Tibial nerve (tissue), 4 donors: ENCODE data around the gene OR14A2. TPM values are rescaled to one million over a fixed set of nuclear protein-coding genes. Genes with fewer than 3 reads are reported as not detected.
"Not testable (repeated sequence)": the region's sequence is repeated elsewhere in the genome, so short reads cannot be mapped to it uniquely, and the experiment has no call there.

Experiments used
- DNase-seq, 2 donors: peaks; one replicate each; pipeline ENCODE4 v3.0.0-alpha.2; 2019; ENCODE audit warnings: low spot score in 2 of 2
- H3K27ac ChIP-seq, 4 donors: fragments of 200-600 bp; sonication (generic) in 3 of 4; one replicate each; pipeline ENCODE4 v1.5.1; 2017 to 2019; ENCODE audit warnings: mild to moderate bottlenecking in 1 of 4
- H3K27me3 ChIP-seq, 2 donors: fragments of 200-600 bp; sonication (generic) in 1 of 2; one replicate each; pipeline versions ENCODE4 v1.5.1 to v1.6.0; 2017 to 2019
- H3K36me3 ChIP-seq, 3 donors: fragments of 200-600 bp; sonication (generic); one replicate each; pipeline ENCODE4 v1.5.1; 2018 to 2019
- H3K4me1 ChIP-seq, 4 donors: fragments of 200-600 bp; sonication (generic) in 3 of 4; one replicate each; pipeline ENCODE4 v1.5.1; 2017 to 2019
- H3K4me3 ChIP-seq, 4 donors: fragments of 200-600 bp; sonication (generic) in 3 of 4; one replicate each; pipeline ENCODE4 v1.5.1; 2017 to 2019; ENCODE audit warnings: mild to moderate bottlenecking in 1 of 4, moderate library complexity in 1 of 4
- H3K9me3 ChIP-seq, 4 donors: fragments of 200-600 bp; sonication (generic) in 3 of 4; one replicate each; pipeline ENCODE4 v1.5.1; 2017 to 2019
- EP300 ChIP-seq, 2 donors: sonication (generic); formaldehyde crosslinking; IDR thresholded peaks; one replicate each; pipeline ENCODE4 v1.6.1; 2017; ENCODE audit warnings: antibody characterized with exemption in 2 of 2, mild to moderate bottlenecking in 1 of 2
- POLR2A ChIP-seq, 2 donors: fragments of 450-650 bp; IDR thresholded peaks; one replicate each; pipeline ENCODE4 v1.6.1; 2017; ENCODE audit warnings: antibody characterized with exemption in 2 of 2, mild to moderate bottlenecking in 2 of 2, moderate library complexity in 2 of 2
- WGBS, 2 donors: methylation state at CpG; one replicate each; pipeline ENCODE4 v1.1.5; 2018; 5-methylcytosine and 5-hydroxymethylcytosine counted together
- total RNA-seq, 4 donors: library from RNA; depleted of rRNA; stranded (reverse); fragments of >200 nt; gene quantifications; one replicate each; pipeline ENCODE4 v1.1.0, GENCODE V29; 2016
- TF ChIP-seq, protein P1 (sequence below), 5 experiments: fragments of 200-600 bp in 3 of 5; fragments of 450-650 bp in 2 of 5; sonication (generic) in 3 of 5; IDR thresholded peaks; one replicate each; pipeline ENCODE4 v1.5.1; 2016 to 2019; ENCODE audit warnings: antibody characterized with exemption in 5 of 5, mild to moderate bottlenecking in 3 of 5, moderate library complexity in 2 of 5

The OR14A2 gene
- total RNA-seq: not detected

DNA sequence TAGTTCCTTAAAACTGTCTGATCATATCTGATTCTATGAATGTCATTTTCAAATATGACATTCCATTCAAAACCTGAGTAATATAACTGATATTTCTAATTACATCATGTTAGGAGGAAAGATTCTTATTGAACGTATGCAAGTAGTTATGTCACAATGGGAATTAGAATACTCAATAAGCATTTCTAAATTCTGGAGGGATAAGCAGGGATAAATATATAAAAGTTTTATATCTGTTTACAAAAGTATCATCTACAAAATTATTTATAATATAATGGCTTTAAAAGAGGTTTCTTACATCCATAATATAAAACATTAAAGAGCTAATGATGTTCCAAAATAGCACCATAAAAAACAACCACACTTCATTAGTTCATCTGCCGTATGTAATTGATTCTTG lies at the start of gene OR14A2:
Gene OR14A2 (minus strand): TSS at position 101 of the 400 bp plus-strand sequence.
- DNase-seq: no peak

DNA sequence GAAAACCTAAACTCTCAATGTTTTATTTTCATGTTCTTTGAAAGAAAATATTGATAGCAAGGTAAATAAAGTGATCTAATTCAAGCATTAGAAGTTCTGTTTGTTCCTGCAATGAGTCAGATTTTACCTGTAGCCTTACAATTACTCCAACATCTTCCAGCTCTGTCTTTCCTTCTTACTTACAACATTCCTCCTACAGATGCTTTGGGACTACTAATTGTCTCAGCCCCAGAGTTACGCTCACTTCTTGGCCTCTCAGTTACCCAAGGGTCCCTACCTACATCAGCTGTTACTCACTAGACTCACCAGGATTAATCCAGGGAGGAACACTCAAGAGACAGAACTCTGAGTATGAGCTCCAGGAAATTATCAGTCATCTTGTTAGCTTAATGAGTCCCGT lies 49.6 kb upstream of the OR14A2 start:
- TF ChIP-seq POLR2A (IDR thresholded peaks at IDR 0.05): no peak
- no peak for TF ChIP-seq EP300 (IDR thresholded peaks at IDR 0.05)
- TF ChIP-seq, protein P1, sequence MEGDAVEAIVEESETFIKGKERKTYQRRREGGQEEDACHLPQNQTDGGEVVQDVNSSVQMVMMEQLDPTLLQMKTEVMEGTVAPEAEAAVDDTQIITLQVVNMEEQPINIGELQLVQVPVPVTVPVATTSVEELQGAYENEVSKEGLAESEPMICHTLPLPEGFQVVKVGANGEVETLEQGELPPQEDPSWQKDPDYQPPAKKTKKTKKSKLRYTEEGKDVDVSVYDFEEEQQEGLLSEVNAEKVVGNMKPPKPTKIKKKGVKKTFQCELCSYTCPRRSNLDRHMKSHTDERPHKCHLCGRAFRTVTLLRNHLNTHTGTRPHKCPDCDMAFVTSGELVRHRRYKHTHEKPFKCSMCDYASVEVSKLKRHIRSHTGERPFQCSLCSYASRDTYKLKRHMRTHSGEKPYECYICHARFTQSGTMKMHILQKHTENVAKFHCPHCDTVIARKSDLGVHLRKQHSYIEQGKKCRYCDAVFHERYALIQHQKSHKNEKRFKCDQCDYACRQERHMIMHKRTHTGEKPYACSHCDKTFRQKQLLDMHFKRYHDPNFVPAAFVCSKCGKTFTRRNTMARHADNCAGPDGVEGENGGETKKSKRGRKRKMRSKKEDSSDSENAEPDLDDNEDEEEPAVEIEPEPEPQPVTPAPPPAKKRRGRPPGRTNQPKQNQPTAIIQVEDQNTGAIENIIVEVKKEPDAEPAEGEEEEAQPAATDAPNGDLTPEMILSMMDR (IDR thresholded peaks at IDR 0.05): no peak
- 41 to 42% methylated on average over 2 of the region's 2 CpGs for WGBS, 2 donors
- no peak overlapping the region for H3K4me3 ChIP-seq
- no peaks in the 10 kb centered on the region for H3K27me3 ChIP-seq
- H3K27ac ChIP-seq: no peak overlapping the region
- no peaks in the 10 kb centered on the region for H3K36me3 ChIP-seq
- no peaks in the 10 kb centered on the region for H3K9me3 ChIP-seq
- no peaks in the 10 kb centered on the region for H3K4me1 ChIP-seq
- no peak for DNase-seq

More for the DNA sequence above, at the start of gene OR14A2:
- H3K4me3 ChIP-seq: no peak within 1 kb of the TSS
- no peak for TF ChIP-seq POLR2A (IDR thresholded peaks at IDR 0.05)
- TF ChIP-seq EP300 (IDR thresholded peaks at IDR 0.05): no peak
- TF ChIP-seq, protein P1 (IDR thresholded peaks at IDR 0.05): no peak
- H3K27ac ChIP-seq: no peak within 1 kb of the TSS
- H3K4me1 ChIP-seq: no peaks in the 10 kb centered on the region
- H3K36me3 ChIP-seq: no peaks in the 10 kb centered on the region
- WGBS, 2 donors: 93 to 95% methylated on average over 2 of the region's 2 CpGs
- H3K27me3 ChIP-seq: no peaks in the 10 kb centered on the region
- peaks cover 0 to 28% (median 0%) of the 10 kb centered on the region in 4 donors for H3K9me3 ChIP-seq

DNA sequence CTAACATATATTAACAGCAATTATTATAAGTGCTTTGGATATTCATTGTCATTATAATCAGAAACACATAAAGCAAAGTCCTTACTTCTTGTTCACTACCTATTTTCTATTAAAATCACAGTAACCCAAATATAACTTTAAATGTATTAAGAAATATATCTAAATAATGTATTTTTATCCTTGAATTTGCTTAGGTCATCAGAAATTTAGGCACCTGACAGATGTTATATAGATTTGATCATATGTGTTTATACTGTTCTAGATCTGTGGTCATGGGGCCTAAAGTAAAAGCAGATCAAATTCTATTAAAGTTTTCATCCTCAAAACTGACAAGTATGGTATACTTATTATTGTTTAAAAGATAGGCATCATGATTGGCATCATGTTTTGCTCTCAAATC lies 21.7 kb upstream of the OR14A2 start:
- TF ChIP-seq, protein P1 (IDR thresholded peaks at IDR 0.05): no peak
- TF ChIP-seq POLR2A (IDR thresholded peaks at IDR 0.05) (no peak), EP300 (IDR thresholded peaks at IDR 0.05) (no peak)
- Histone ChIP-seq H3K27me3 (no peaks in the 10 kb centered on the region), H3K9me3 (no peaks in the 10 kb centered on the region), H3K4me3 (no peak overlapping the region), H3K4me1 (no peaks in the 10 kb centered on the region), H3K27ac (no peak overlapping the region), H3K36me3 (no peaks in the 10 kb centered on the region)
- no peak for DNase-seq

DNA sequence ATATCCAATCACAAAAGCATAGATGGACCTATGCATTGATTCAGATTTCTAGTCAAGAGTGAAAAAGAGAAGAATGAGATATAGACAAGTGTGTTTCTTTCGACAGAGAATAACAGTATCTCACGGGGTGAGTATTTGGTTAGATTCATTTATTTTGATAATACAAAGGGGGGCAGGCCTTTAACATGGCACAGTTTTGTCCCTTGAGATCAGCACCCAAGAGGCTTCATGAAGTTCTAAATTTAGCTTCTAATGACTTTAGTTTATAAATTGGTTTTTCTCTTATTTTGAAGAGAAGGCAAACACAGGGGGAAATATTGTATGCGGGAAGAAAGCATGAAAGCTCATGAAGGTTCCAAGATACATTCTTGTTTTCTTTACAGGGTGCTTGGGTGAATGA lies 12.5 kb upstream of the OR14A2 start, which contains the start of gene OR1C1:
Gene OR1C1 (minus strand): TSS at position 101 of the 400 bp plus-strand sequence. CDS start 2,150 bp downstream, outside the sequence.
- Histone ChIP-seq H3K27ac (no peak within 1 kb of the TSS), H3K36me3 (no peaks in the 10 kb centered on the region), H3K4me3 (no peak within 1 kb of the TSS), H3K9me3 (no peaks in the 10 kb centered on the region), H3K4me1 (no peaks in the 10 kb centered on the region), H3K27me3 (no peaks in the 10 kb centered on the region)
- no peak for DNase-seq
- 87 to 92% methylated on average over 3 of the region's 3 CpGs for WGBS, 2 donors
- TF ChIP-seq EP300 (IDR thresholded peaks at IDR 0.05) (no peak), POLR2A (IDR thresholded peaks at IDR 0.05) (no peak)
- TF ChIP-seq, protein P1 (IDR thresholded peaks at IDR 0.05): no peak

DNA sequence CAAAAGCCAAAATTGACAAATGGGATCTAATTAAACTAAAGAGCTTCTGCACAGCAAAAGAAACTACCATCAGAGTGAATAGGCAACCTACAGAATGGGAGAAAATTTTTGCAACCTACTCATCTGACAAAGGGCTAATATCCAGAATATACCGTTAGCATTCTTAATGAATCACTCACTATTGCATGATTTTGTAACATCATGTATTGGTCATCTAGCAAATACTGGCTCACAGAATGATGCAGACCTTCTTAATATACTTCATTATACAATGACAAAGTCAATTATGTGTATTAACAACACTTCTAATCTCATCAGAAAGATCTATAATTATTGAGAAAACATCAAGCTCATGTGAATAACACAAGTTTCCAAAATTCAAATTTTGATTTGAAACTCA lies 6.4 kb upstream of the OR14A2 start:
- 81 to 86% methylated on average over 1 of the region's 1 CpG for WGBS, 2 donors
- H3K4me1 ChIP-seq, H3K27me3 ChIP-seq, H3K27ac ChIP-seq, H3K4me3 ChIP-seq, DNase-seq, H3K36me3 ChIP-seq: not testable (repeated sequence)
- H3K9me3 ChIP-seq: peaks cover 0 to 26% (median 2%) of the 10 kb centered on the region in 4 donors

DNA sequence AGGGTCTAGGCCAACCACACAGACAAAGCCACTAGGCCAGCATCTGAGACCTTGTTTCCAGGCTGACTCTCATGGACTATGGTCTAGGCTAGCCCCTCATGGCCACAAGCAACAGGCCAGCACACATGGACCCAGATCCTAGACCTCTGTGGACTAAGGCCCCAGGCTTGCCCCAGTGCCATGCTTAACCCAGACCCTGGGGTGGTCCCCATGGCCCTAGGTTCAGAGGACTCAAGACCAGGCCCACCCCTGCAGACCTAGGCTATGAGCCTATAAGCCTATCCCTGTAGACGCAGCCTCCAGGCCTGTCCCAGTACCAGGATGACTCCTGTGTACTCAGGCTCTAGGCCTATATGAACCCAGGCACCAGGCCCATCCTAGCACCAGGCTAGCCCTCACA lies 1.9 kb upstream of the OR14A2 start:
- Histone ChIP-seq H3K9me3 (peaks cover 0 to 28% (median 1%) of the 10 kb centered on the region in 4 donors), H3K27me3 (no peaks in the 10 kb centered on the region), H3K27ac (no peak overlapping the region), H3K4me1 (no peaks in the 10 kb centered on the region), H3K4me3 (no peak overlapping the region), H3K36me3 (no peaks in the 10 kb centered on the region)
- no peak for TF ChIP-seq EP300 (IDR thresholded peaks at IDR 0.05)
- TF ChIP-seq POLR2A (IDR thresholded peaks at IDR 0.05): no peak
- TF ChIP-seq, protein P1 (IDR thresholded peaks at IDR 0.05): no peak
- DNase-seq: no peak
- 71 to 100% methylated on average over 1 of the region's 1 CpG for WGBS, 2 donors
